ENCODE data around the gene PPME1.

DNA sequence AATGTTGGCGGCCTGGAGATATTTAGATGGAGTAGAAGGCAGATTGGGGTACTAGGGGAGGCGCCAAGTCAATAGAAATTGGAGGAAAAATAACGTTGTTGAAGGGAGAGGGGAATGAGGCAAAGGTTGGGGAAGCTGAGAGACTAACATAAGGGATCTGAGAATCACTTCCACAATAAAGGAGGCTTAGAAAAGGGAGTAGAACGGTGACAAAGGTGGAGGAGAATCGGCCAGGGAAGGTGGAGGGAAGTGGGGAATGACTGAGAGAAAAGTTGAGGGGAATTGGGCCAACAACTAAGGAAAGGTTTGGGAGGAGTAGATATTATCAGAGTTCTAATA lies 510 bp downstream of the PPME1 start:
- TF ChIP-seq, protein P1, sequence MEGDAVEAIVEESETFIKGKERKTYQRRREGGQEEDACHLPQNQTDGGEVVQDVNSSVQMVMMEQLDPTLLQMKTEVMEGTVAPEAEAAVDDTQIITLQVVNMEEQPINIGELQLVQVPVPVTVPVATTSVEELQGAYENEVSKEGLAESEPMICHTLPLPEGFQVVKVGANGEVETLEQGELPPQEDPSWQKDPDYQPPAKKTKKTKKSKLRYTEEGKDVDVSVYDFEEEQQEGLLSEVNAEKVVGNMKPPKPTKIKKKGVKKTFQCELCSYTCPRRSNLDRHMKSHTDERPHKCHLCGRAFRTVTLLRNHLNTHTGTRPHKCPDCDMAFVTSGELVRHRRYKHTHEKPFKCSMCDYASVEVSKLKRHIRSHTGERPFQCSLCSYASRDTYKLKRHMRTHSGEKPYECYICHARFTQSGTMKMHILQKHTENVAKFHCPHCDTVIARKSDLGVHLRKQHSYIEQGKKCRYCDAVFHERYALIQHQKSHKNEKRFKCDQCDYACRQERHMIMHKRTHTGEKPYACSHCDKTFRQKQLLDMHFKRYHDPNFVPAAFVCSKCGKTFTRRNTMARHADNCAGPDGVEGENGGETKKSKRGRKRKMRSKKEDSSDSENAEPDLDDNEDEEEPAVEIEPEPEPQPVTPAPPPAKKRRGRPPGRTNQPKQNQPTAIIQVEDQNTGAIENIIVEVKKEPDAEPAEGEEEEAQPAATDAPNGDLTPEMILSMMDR (IDR thresholded peaks at IDR 0.05) = no peak
- TF ChIP-seq POLR2A (IDR thresholded peaks at IDR 0.05) (no peak), POLR2AphosphoS5 (IDR thresholded peaks at IDR 0.05; ENCODE audit: insufficient read depth in 1 of 2, low read depth in 1 of 2) (no peak)

All from vagina (tissue), 2 donors.